ENCODE data around the gene TRAP1. TPM values are rescaled to one million over a fixed set of nuclear protein-coding genes. Genes with fewer than 3 reads are reported as not detected.

The TRAP1 gene
- total RNA-seq, 1 experiment from 2014 or later, result 232 TPM

DNA sequence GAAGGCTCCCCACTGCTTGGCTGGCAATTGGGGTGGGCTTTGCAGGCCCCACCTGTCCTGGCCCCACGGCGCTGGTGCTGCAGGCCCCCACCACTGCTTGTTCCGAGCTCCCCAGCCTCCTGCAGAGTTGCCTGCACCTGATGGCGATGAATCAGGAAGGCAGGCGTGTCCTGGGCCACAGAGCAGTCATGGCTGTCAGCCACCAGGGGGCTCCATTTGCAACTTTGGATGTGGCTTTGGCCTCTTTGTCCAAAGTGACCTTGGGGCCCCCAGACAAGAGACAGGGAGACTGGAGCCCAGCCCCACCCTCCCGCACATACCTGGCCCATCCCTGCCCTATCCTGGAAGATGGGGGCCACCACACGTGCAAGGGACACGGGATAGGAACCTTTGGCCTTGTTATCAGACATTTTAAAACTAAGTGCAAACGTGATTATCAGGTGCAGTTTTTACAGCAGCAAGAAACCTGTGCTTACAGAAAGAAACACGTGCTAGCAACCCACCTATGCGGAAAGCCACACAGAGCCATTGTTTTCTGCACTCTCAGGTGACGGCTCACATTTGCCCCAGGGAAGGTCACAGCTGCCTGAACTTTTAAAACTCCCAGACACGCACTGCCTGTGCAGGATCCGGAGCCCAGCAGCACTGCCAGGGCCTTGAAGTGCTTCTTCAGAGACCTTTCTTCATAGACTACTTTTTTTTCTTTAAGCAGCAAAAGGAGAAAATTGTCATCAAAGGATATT, 62.9 kb downstream of the TRAP1 start, which contains the start of gene DNASE1:
TSS of gene DNASE1 (plus strand) at position 443 of the 743 bp plus-strand sequence. CDS start 683 bp downstream, outside the sequence.
- intact Hi-C loops (cut with micrococcal nuclease; ENCODE audit: unreplicated experiment), result no loop called here
- no peak within 1 kb of the TSS for H3K4me3 Mint-ChIP-seq (ENCODE audit: low read depth, unreplicated experiment)
- peaks cover 66% of the 10 kb centered on the region for H3K36me3 Mint-ChIP-seq (ENCODE audit: insufficient read depth, unreplicated experiment)
- H3K27me3 Mint-ChIP-seq (ENCODE audit: unreplicated experiment), result no peaks in the 10 kb centered on the region
- CTCF ChIA-PET, result interaction anchor here (0.6 kb wide), 1 partner anchor 576 kb away, joined by 5 read pairs; no protein-coding TSS in a partner anchor
- no peak within 1 kb of the TSS for H3K27ac Mint-ChIP-seq (ENCODE audit: unreplicated experiment)
- H3K4me1 Mint-ChIP-seq (ENCODE audit: low read depth, unreplicated experiment), result no peaks in the 10 kb centered on the region
- TF ChIP-seq, protein P1, sequence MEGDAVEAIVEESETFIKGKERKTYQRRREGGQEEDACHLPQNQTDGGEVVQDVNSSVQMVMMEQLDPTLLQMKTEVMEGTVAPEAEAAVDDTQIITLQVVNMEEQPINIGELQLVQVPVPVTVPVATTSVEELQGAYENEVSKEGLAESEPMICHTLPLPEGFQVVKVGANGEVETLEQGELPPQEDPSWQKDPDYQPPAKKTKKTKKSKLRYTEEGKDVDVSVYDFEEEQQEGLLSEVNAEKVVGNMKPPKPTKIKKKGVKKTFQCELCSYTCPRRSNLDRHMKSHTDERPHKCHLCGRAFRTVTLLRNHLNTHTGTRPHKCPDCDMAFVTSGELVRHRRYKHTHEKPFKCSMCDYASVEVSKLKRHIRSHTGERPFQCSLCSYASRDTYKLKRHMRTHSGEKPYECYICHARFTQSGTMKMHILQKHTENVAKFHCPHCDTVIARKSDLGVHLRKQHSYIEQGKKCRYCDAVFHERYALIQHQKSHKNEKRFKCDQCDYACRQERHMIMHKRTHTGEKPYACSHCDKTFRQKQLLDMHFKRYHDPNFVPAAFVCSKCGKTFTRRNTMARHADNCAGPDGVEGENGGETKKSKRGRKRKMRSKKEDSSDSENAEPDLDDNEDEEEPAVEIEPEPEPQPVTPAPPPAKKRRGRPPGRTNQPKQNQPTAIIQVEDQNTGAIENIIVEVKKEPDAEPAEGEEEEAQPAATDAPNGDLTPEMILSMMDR (IDR thresholded peaks at IDR 0.05; ENCODE audit: unreplicated experiment), result peak; percentile 82
- BruUV-seq (replicated peaks), result no TSS peak
- H3K9me3 Mint-ChIP-seq (ENCODE audit: low read depth, unreplicated experiment), result no peaks in the 10 kb centered on the region
- DNase-seq, result peak; percentile 72

DNA sequence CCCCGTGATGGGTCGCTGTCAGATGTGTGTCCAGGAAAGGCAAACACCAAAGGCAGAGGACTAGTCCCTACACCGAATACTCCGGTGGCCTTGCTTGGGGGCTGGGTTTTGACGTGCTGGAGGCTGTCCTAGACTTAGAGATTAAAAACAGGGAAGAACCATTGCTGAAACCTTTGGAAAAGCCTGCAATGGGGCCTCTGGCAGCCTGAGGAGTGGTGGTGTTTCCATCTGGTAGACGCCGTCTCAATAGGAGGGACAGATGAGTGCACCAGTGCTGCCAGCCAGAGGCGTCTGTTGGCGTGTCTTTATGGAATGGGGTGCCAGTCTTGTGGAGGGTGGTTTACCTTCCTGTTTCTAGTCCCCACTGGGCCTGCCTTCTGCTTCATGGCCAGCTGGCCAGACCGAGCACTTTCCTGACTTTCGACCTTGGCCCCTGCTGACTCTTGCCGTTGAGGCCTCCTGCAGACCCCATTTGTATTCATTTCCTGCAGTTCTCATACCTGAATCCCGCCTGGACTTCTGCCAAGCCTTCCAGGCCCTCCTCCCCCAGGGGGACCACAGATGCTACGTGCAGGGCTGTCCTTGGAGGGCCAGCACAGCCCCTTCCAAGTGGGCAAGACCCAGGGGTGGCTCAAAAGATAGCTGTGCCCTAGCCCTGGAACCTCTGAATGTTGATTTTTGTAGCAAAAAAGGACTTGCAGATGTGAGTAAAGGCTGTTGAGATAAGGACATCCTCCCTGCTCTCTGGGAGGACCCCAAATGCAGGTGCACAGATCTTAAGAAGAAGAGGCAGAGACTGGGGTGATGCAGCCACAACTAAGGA, 64.7 kb downstream of the TRAP1 start:
- intact Hi-C loops (cut with micrococcal nuclease; ENCODE audit: unreplicated experiment), result no loop called here
- TF ChIP-seq, protein P1 (IDR thresholded peaks at IDR 0.05; ENCODE audit: unreplicated experiment), result no peak
- no peaks in the 10 kb centered on the region for H3K4me1 Mint-ChIP-seq (ENCODE audit: low read depth, unreplicated experiment)
- H3K4me3 Mint-ChIP-seq (ENCODE audit: low read depth, unreplicated experiment), result no peak overlapping the region
- DNase-seq, result no peak
- no peaks in the 10 kb centered on the region for H3K27me3 Mint-ChIP-seq (ENCODE audit: unreplicated experiment)
- CTCF ChIA-PET, result interaction anchor here (0.6 kb wide), 1 partner anchor 459 kb away, joined by 3 read pairs; no protein-coding TSS in a partner anchor
- no TSS peak for BruUV-seq (replicated peaks)
- no peak overlapping the region for H3K27ac Mint-ChIP-seq (ENCODE audit: unreplicated experiment)
- peaks cover 61% of the 10 kb centered on the region for H3K36me3 Mint-ChIP-seq (ENCODE audit: insufficient read depth, unreplicated experiment)
- no peaks in the 10 kb centered on the region for H3K9me3 Mint-ChIP-seq (ENCODE audit: low read depth, unreplicated experiment)

DNA sequence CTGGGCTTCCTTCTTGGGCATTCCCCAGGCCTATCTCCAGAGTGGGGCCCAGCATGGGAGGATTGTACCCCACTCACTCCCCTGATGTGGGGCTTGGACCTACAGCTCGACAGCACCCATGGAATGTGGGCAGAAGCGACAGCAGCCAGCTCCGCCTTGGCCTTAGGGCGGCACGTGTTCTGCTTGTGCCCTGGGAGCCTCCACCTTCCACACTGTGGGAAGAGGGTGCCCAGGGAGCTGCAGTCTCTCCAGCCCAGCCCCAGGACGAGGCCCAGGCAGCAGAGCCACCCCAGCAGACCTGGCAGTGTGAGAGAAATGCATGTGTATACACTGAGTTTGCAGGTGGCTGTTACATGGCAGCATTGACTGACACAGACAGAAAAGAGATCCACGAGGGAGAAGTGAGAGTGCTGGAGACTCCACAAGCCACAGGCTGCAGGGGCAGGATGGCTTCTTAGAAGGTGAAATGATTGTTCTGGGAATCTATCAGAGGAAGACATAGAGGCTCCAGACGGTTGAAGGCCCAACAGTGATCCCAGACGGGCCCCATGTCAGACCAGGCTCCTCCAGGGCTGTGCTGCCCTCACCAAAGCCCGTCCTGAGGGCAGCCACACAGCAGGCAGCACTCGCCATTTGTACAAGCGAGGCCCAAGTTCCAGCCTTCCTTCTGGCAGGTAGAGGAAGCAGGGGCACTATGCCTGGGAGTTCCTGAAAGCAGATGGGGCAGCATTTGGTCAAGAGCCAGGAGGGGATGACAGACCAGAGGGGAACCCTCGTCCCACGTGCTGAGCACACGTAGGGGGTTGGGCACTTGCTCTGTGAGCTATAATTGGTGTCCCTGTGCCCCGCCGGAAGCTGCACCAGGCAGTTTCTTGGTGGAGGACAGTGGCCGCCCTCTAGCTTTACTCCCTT, 65.6 kb downstream of the TRAP1 start:
- no peak overlapping the region for H3K27ac Mint-ChIP-seq (ENCODE audit: unreplicated experiment)
- peaks cover 2% of the 10 kb centered on the region for H3K4me1 Mint-ChIP-seq (ENCODE audit: low read depth, unreplicated experiment)
- H3K27me3 Mint-ChIP-seq (ENCODE audit: unreplicated experiment), result no peaks in the 10 kb centered on the region
- CTCF ChIA-PET, result no interaction called here
- no peak for DNase-seq
- peaks cover 54% of the 10 kb centered on the region for H3K36me3 Mint-ChIP-seq (ENCODE audit: insufficient read depth, unreplicated experiment)
- no TSS peak for BruUV-seq (replicated peaks)
- H3K9me3 Mint-ChIP-seq (ENCODE audit: low read depth, unreplicated experiment), result no peaks in the 10 kb centered on the region
- intact Hi-C loops (cut with micrococcal nuclease; ENCODE audit: unreplicated experiment), result no loop called here
- TF ChIP-seq, protein P1 (IDR thresholded peaks at IDR 0.05; ENCODE audit: unreplicated experiment), result no peak
- no peak overlapping the region for H3K4me3 Mint-ChIP-seq (ENCODE audit: low read depth, unreplicated experiment)

Measured in Calu3 (cell line).